GM19238 (cell line): ENCODE results near the gene MYEOV.

Experiments
- DNase-seq: peaks from one replicate; pipeline ENCODE4 v3.0.0; 2011; ENCODE audit warnings: low spot score; ENCODE audit not compliant: insufficient read length

The MYEOV gene

DNA sequence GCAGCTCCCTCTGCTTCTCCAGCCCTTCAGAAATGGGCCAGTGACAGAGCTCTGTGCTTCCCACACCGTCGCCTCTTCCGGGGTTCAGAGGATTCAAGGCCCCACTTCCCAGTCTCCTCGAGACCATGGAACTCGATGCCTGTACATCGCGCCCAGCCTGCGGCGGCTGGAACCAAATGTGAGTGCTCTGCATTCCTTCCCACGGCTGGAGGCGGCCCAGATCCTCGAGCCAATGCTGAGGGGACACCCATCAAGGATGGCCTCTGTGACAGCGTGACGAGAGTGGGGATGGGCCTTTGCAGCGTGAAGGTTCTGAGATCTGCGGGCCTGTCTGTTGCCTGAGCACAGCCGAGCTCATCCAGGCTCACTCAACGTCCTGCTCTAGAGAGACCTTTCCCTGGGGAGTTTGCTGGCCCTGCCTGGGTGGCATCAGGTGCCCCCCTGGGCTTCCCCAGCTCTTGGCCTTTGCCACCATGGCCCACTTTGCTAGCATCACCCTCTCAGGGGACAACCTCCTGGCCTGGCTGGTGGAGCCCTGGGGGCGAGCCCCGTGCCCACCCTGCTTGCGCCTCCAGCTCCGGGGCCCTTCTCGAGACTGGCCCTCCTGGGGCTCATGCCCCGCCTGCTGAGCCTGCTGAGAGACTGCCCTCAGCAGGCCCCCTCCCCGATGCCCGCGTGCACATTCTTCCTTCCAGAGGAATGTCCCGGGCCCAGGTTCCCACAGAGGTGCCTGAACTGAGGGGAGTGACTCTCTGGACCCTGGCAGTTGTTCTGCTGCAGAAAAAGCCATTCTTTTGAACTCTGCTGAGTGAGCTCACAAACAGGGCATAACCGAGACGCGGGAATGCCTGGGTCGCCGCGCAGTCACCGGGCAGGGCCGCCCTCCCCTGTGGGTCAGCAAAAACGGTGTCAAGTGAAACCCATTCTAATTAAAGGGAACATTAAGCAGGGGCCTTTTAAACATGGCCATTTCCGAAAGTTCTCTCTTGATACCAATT is 7.3 kb upstream of the MYEOV start:
- no peak for DNase-seq

DNA sequence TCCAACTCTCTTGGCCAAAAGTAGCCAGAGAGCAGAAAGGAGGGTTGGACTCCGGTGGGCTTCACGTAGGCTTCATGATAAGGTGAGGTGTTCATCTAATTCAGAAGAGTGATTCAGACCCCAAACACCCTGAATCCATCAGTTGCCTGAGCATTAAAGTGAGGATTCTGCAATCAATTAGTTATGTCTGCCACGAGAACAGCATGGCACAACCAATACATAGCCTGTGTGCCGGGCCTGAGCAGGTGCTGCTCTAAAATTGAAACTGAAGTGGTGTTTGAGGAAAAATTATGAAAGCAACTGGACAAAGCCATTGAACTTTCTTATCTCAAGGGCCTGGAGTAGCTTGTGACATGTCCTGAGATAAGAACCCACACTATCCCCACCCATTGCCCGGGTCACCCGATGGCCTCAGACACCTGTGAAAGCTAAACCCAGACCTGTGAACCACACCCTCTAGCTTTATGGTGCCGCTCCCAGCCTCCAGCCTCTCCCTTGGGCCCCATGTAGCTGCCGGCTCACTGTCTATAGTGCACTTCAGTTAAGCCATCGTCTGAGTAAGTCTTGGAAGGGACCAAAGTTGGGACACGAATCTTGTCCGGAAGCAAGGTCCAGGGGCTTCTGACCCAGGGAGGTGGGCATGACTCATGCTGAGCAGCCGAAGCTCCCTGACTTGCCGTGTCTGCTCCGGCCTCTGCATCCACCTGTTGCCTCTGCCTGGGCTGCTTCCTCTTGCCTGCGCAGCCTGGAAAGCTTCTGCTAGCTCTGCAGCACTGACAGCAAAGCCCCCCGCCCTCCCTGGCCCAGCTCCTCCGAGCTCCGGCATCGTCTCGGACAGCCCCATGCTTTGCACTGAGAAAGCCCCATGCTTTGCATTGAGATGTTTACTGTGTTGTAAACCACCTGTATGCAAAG is 5.7 kb upstream of the MYEOV start:
- DNase-seq = no peak

DNA sequence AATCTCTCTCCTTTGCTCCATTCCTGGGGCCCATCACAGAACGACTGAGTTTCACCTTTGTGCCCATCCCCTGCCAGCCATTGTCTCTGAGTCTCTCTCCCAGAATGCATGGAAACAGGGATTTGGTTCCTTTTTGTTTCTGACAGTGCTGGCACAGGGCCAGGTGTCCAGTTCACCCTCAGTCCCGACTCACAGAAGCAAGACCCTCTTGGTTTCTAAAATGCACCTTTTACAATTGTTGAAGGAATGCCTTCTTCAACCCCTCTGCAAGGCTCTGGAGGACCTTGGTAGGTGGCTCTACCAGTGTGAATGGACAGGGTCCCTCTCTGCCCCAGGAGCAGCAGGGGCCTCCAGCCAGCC is 5.1 kb upstream of the MYEOV start:
- no peak for DNase-seq

DNA sequence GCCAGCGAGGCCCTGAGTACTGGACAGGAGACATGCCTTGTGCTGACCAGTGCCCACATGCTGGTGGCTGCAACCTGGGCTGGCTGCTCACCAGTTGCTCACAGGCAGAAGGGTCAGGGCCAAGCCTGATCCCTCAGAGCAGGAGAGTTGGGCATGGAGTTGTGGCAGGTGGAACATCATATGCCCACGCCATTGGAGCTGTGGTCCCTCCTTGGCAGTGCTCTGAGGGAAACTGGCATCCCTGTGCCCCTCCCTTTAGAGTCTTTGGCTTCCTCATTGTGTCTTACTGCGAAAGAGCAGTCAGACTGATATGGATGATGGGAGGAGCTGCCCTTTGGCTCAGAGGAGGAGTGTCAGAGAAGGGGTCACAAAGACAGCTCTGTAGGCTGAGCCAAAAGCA is 3.1 kb upstream of the MYEOV start:
- no peak for DNase-seq

DNA sequence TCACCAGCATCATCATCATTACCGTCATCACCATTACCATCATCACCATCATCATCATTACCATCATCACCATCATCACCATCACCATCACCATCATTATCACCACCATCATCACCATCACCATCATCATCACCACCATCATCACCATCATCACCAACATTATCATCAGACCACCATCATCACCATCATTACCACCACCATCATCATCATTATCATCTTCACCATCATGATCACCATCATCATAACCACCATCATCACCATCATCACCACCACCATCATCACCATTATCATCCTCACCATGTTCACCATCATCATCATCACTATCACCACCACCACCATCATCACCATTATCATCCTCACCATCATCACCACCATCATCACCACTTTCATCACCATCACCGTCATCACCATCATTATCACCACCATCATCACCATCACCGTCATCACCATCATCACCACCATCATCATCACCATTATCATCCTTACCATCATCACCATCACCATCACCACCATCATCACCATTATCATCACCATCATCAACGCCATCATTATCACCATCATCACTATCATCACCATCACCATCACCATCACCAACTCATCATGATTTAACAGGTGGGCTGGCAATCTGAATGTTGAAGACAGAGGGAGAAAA is 2.4 kb upstream of the MYEOV start:
- DNase-seq = no peak

DNA sequence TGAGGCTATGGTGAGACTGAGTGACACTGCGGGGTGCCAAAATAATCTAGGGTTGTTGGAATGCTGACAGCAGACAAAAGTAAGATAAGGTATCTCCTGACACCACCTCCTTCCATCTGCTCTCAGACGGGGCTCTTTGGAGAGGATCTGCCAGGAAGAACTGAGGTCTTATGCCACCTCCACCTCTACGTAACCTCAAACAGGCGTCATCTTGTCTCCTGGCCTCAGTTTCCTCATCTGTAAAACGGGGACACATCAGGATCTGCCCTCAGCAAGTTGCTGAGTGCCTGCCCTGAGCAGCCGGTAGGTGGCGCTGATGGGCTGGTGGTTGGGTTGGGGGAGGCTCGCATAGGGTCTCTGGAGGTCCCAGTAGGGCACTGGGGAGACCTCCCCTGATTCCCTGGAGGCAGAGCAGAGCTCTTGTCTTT is 1.7 kb upstream of the MYEOV start:
- DNase-seq = no peak

DNA sequence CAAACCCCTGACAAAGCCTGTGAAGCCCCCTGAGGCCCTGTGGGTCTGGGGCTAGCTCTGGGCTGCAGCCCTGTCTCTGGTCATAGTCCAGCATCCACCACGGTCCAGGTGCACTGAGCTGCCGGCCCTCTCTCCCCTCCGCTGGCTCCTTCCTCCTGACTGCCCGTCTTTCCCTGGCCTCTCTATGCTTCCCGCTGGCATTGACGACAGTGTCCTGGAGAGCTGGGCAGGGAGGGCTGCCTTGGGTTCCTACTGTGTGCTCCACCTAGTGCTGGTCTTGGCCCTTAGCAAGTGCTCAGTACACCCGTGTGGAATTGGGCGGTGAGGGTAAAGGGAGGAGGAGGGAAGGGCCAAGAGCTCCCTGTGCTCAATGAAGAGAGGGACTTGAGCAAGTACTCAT is 868 bp upstream of the MYEOV start:
- no peak for DNase-seq

DNA sequence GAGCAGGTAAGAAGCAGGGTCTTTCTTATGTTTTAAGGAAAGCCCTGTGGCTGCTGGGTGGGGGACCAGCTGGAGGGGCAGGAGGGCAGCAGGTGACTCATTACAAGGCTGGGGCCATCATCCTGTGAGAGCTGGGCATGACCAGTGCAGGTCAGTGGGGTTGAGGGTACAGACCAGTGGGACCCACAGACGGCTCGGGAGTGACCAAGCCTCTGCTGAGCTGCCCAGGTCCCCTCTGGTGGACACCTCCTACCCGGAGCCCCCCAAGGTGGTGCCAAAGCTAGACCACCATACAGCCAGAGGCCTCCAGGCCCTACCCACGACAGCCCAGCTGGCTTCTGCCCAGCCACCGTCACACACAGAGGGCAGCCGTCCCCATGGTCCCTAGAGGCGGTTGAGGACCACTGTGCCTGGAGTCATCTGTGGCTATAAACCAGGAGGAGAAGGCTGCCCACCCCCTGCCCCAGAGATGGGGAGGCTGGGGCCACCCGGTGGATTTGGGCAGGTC is 670 bp downstream of the MYEOV start:
- no peak for DNase-seq

DNA sequence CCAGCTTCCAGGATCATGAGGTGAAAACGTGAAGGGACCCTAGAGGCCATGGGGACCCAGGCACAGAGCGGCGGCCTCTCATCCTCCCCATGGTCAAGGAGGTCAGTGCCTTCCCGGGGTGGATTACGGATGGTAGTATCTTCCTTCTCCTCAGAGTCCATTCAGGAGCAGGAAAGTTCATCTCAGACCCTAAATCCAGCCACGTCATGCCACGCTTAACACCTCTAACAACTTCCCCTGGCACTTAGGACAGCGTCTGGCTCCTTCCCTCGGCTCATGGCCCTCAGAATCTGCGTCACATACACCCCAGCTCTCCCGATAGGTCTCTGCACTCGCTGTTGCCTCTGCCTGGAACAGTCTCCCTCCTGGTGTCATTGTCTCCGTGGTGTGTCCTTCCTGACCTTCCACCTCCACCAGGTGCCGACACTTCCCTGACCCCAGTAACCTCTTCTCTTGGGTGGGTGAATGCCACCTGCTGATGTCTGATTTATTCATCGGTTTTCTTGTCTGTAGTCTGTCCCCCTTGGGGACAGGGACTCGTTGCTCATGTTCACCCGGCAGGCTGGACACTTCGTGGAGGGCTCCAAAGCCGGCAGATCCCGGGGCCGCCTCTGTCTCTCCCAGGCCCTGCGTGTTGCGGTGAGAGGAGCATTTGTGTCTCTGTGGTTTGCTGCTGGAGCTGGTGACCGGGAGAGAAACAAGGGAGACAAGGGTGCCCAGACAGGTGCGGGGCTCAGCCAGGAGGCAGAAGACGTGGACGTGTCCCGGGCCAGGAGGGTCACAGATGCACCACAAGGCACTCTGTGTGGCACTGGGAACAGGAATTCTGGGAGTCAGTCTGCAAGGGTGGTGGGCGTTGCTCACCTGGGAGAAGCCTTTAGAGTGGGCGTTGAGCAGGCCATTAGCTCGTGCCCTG is 1.4 kb downstream of the MYEOV start:
- DNase-seq = no peak

DNA sequence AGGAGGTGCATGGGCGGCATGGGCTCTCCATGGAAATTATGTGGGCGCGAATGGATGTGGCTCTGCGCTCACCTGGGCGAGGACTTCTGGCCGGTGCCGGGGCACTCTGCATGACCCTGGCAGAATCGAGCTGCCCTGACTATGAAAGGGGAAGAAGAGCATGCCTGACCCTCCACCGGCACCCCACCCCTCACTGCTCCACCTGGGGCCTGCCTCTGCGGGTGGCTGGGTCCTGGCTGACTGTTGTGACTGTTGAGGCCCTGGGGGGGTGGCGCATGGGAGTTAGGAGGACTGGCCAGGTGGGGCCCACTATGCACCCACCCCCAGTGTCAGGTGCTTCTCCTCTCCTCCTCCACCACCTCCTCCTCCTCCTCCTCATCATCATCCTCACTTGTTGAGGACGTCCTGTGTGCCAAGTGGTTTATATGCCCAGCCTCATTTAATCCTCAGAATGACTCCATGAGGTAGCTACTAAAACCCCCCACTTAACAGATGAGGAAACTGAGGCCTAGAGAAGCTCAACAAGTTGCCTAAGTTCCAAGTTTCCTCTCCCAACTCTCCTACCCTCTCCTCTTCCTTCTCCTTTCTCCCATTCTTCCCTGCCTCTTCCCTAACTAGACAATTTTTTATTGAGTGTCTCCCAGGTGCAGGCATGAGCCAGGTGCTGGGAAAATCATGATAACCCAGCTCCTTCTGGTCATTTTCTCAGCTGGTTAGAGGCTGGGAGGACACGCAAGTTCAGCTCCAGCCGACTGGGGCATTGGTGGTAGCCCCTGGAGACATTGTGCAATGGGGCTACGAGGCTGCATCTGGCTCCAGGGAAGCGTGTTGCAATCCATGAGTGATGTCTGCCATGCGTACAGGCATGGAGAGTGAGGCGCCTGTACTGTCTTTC is 2.3 kb downstream of the MYEOV start:
- no peak for DNase-seq

DNA sequence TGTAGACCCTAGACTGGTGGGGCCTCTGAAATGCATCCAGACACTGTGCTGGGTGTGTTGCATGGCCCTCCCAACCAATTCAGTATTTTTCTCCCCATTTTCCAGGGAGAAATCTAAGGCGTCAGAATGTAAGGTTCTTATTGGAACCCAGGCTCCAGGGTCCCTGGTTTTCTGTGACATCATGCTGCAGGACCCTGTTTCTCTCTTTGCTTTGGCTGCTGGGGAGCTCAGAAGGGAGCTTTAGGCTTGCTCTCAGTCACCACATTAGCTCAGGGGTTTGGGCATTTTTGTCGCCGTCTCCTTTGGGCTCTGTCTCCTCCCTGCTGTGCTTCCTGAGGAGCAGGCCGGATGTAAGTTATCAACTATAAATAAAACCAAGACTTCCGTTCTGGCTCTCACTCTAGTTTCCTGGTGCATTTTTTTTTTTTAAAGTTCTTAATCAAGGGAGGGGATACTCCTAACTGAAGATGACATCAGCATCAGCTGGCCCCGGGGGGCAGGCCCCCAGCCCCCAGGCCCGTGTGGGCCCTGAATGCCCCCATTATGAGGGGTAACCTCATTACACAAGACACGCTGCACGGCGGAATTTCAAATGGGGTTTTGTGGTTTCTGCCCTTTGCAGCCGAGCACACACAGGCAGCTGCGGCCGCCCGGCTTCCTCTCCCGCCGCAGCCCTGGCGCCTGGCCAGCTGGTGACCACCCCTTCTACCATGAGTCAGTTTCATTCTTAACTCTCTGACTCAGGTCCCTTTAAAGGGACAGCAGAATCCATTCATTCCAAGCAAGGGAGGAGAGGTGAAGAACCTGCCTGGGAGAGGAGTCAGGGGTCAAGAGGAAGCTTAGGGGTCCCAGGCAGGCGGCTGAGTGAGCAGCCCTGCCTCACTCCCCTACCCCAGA is 3.2 kb downstream of the MYEOV start:
- peak; percentile 76 for DNase-seq

DNA sequence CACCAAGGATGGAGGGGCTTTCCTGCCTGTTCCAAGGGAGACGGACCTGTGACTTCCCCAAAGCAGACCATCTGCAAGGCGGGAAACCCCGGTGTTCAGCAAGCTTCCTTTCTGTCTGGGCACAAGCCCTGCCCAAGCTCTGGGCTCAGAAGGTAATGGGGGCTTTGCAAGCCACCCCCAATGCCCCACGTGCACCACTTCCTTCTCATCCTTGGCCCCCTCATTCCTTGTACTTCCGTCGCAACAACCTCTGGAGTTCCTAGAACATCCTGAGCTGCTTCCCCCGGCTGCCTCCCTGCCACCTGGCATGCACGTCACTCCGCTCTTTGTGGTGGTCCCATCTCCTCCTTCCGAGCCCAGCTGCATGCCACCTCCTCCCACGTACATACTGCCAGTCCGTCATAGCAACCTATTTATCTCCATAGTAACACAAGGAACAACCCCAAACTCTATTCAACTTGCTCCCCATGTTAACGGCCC is 3.9 kb downstream of the MYEOV start:
- no peak for DNase-seq

DNA sequence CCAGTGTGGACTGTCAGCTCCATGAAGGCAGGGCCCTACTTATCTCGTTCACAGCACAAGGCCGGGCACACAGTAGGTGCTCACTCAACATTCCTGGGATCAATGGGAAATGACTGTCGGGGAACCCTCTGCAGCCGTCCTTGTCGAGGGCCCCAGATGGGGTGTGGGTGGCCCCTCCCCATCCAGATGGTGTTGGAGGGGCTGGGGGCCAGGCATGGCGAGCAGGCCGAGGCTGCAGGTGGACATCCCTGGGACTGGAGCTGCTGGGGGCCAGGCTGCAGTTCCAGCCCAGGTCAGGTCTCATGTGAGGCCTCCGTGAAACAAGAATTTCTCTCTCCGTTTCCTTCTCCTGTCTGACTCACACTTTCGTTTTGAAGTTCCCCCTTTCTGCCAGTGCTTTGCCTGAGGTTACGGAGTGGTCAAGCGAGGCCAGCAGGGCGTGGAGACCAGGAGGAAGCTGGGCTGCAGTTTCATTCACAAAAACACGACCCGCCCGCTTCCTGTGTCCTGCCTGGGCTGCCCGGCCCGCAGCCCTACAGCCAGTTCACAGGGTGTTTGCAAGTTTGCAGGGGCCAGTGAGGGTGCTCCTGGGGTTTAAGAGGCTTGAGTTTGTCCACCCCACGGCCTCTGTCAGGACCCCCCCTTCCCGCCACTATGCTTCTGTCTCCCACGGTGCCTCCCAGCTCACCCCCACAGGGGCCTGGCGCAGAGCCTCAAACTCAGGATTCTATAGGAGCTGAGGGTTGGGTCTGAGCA is 4.5 kb downstream of the MYEOV start:
- DNase-seq = peak; percentile 81

DNA sequence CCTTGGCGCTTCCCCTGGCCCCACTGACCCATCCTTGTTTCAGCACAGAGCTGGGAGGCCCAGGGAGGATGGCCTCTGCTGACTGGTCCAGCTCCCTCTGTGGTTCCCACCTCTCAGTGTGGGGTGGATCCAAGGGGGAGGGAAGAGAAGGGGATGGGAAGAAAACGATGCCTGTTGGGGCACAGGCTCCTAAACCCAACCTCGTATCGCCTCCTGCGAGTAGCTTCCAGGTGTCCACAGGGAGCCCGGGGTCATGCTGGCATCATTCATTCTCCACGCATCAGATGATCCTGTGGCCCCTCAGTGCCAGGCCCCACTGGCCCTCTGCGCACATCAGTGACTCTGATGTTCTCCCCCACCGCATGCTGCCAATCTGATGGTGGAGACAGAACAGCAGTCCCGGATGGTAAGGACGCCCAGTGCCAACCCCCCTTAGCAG is 5.1 kb downstream of the MYEOV start:
- DNase-seq = no peak

DNA sequence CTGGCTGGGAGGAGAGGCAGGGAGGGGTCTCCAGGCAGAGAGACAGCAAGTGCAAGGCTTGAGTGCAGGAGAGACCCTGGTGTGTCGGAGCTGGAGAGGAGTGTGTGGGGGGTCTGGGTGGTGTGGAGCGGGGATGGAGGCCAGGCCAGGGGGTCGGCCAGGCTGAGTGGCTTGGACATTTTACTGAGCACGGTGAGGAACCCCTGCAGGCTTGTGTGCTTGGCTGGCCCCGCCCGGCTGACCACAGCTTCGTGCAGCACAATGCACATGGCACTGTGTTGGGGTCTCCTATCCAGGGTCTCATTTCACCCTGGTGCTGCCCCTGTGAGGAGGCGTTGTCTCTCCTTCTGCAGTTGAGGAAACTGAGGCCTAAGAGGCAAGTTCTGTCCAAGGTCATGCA is 5.6 kb downstream of the MYEOV start:
- DNase-seq = no peak

DNA sequence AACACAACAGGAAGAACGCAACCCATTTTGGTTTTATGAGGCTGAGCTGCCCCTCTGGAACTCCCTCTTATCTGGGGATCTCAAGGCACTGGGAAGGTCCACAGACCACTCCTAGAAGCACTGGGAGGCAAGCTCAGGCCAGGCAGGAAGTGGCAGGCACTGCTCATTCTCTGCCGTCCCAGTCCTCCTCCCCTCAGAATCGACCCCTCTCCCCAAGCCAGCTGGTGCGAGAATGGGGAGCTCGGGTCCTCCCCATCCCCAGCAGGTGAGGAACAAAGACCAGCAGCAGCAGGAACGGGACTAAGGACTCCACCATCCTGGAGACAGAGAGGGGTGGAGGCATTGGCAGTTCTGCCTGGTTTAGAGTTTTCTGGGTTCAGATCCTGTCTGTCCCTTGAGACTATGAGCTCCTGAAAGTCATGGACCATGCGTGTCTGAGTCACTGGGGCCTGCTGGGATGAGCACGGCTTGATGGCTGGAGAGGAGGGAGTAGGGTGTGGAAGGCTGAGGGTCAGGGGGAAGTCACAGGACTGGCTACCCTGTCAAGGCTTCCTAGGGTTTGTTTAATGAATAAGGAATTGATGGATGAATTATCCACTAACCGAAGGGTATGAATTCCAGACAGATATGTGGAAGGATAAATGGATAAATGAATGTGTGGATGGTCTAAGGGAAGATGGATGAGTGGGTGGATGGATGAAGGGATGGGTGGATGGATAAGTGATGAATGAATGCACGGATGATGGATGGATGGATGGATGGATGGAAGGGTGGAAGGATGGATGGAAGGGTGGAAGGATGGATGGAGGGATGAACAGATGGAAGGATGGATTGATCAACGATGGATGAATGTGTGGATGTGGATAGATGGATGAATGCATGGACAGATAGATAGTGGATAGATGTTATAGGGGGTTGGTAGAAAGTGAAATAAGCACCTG is 6.4 kb downstream of the MYEOV start:
- DNase-seq = no peak
